GM12873 (cell line): ENCODE results near the gene SHISA7.

Source experiments
- CTCF ChIP-seq: IDR thresholded peaks from 2 replicates; pipeline ENCODE4 v1.5.1; 2012; ENCODE audit warnings: low read depth, mild to moderate bottlenecking, moderate library complexity, low read length, control low read depth; ENCODE audit not compliant: insufficient read depth; ENCODE audit errors: missing control alignments

SHISA7 gene

GRCh38 chr19:55390461-55390880 lies 52.6 kb downstream of the SHISA7 start:
- TF ChIP-seq CTCF: no peak

GRCh38 chr19:55389386-55390317 lies 53.4 kb downstream of the SHISA7 start:
- TF ChIP-seq CTCF: no peak

GRCh38 chr19:55387736-55388497 lies 55.2 kb downstream of the SHISA7 start:
- no peak for TF ChIP-seq CTCF

GRCh38 chr19:55386493-55386971 lies 56.6 kb downstream of the SHISA7 start:
- TF ChIP-seq CTCF: no peak

- no peak for TF ChIP-seq CTCF
These were observed 57.2 kb downstream of the SHISA7 start, which contains the start of gene RPL28 for GRCh38 chr19:55385724-55386492. RPL28 (plus strand) TSS chr19:55385932; CDS start chr19:55386358, 426 bp downstream.

- TF ChIP-seq CTCF: no peak
These were observed 58.0 kb downstream of the SHISA7 start for GRCh38 chr19:55384920-55385723.
